Naive thymus-derived CD8-positive, alpha-beta T cell (primary cell): ENCODE results near the gene BANF1. TPM values are rescaled to one million over a fixed set of nuclear protein-coding genes. Genes with fewer than 3 reads are reported as not detected.

Experiments used
- ATAC-seq, 2 donors: fragments of 150-1000 bp; cut with Tn5 transposase in 1 of 2; sonication (Bioruptor Pico), chemical (Tn5 transposase) in 1 of 2; 1 replicate in 1 of 2; 2 replicates in 1 of 2; pipeline ENCODE4 v1.10.0; 2021; ENCODE audit warnings: mild to moderate bottlenecking in 2 of 2, moderate library complexity in 2 of 2
- POLR2A ChIA-PET: fragments of 350-600 bp; sonication (Branson Sonifier 250); formaldehyde crosslinking; loops from one replicate; lab custom pipeline; 2021; ENCODE audit warnings: antibody characterized with exemption; lab: Charles Lee
- DNase-seq, 10 donors: peaks; one replicate each; pipeline versions ENCODE4 v3.0.0 to v3.0.0-alpha.2; 2020 to 2022
- H3K27ac Mint-ChIP-seq, 10 donors: one replicate each; pipeline ENCODE4 v1.8.0; 2020 to 2022; ENCODE audit warnings: mild to moderate bottlenecking in 10 of 10, mixed read lengths in 10 of 10, moderate library complexity in 4 of 10, inconsistent platforms in 1 of 10
- H3K27me3 Mint-ChIP-seq, 5 donors: one replicate each; pipeline ENCODE4 v1.8.0; 2021 to 2022; ENCODE audit warnings: mixed read lengths in 5 of 5
- H3K36me3 Mint-ChIP-seq, 3 donors: one replicate each; pipeline ENCODE4 v1.8.0; 2020 to 2022; ENCODE audit warnings: mixed read lengths in 3 of 3, mild to moderate bottlenecking in 2 of 3, inconsistent platforms in 1 of 3
- H3K4me1 Mint-ChIP-seq, 4 donors: one replicate each; pipeline ENCODE4 v1.8.0; 2021 to 2022; ENCODE audit warnings: mixed read lengths in 4 of 4
- H3K4me3 Mint-ChIP-seq, 10 donors: one replicate each; pipeline ENCODE4 v1.8.0; 2020 to 2022; ENCODE audit warnings: mild to moderate bottlenecking in 10 of 10, mixed read lengths in 10 of 10, moderate library complexity in 6 of 10, inconsistent platforms in 1 of 10
- H3K9me3 Mint-ChIP-seq, 9 donors: one replicate each; pipeline ENCODE4 v1.8.0; 2020 to 2022; ENCODE audit warnings: mixed read lengths in 9 of 9, mild to moderate bottlenecking in 3 of 9, inconsistent platforms in 1 of 9, moderate library complexity in 1 of 9
- polyA plus RNA-seq, 3 donors: library from polyadenylated mRNA; unstranded; fragments of 300-500 nt; fragmentation: Illumina TruSeq; gene quantifications; one replicate each; pipeline ENCODE4 v1.2.3, GENCODE V29; 2021
- total RNA-seq, 8 experiments: library from RNA in 2 of 8; stranded (reverse) in 2 of 8; gene quantifications; one replicate each; pipeline ENCODE4 v1.2.3 and lab custom pipeline; 2021 to 2026

Gene BANF1
- total and polyA plus RNA-seq, 5 experiments from 2014 or later = 96.2 to 250 (median 225) TPM

GRCh38 chr11:65981101-65981740 is 21.1 kb upstream of the BANF1 start:
- H3K27me3 Mint-ChIP-seq = no peaks in the 10 kb centered on the region
- POLR2A ChIA-PET = interaction anchor here (0.9 to 1.3 kb wide), 3 partner anchors 9 to 97 kb away, joined by 4 to 5 read pairs (median 5); partner anchors contain the start of gene FIBP

GRCh38 chr11:65981972-65982823 is 20.1 kb upstream of the BANF1 start:
- peaks cover 0 to 25% (median 4%) of the 10 kb centered on the region in 3 donors for H3K36me3 Mint-ChIP-seq
- no peaks in the 10 kb centered on the region for H3K27me3 Mint-ChIP-seq
- DNase-seq = no peak
- no peak overlapping the region for H3K4me3 Mint-ChIP-seq
- no peak for ATAC-seq
- POLR2A ChIA-PET = interaction anchor here (0.6 to 1.4 kb wide), 4 partner anchors 10 to 94 kb away, joined by 3 to 5 read pairs (median 4); partner anchors contain the start of gene FIBP
- no peaks in the 10 kb centered on the region for H3K4me1 Mint-ChIP-seq
- no peaks in the 10 kb centered on the region for H3K9me3 Mint-ChIP-seq
- peak overlapping the region in 2 of 10 donors; percentile 53 to 81 for H3K27ac Mint-ChIP-seq

More at GRCh38 chr11:65981101-65981740, 21.1 kb upstream of the BANF1 start:
- Mint-ChIP-seq H3K4me1 (no peaks in the 10 kb centered on the region), H3K27ac (peak overlapping the region in 6 of 10 donors; percentile 33 to 86 (median 60)), H3K9me3 (no peaks in the 10 kb centered on the region), H3K36me3 (peaks cover 0 to 34% (median 4%) of the 10 kb centered on the region in 3 donors), H3K4me3 (no peak overlapping the region)
- DNase-seq = no peak
- ATAC-seq = peak in 1 of 2 donors; percentile 8

GRCh38 chr11:65982824-65983588 is 19.3 kb upstream of the BANF1 start:
- POLR2A ChIA-PET = interaction anchor here (1.4 kb wide), 1 partner anchor 9 kb away, joined by 3 read pairs; no protein-coding TSS in a partner anchor
- ATAC-seq (no peak), DNase-seq (no peak)
- Mint-ChIP-seq H3K4me3 (no peak overlapping the region), H3K9me3 (no peaks in the 10 kb centered on the region), H3K27ac (no peak overlapping the region), H3K4me1 (no peaks in the 10 kb centered on the region), H3K27me3 (no peaks in the 10 kb centered on the region), H3K36me3 (peaks cover 0 to 20% (median 4%) of the 10 kb centered on the region in 3 donors)

GRCh38 chr11:65983589-65983987 is 18.7 kb upstream of the BANF1 start:
- H3K27ac Mint-ChIP-seq = no peak overlapping the region
- ATAC-seq (no peak), DNase-seq (no peak)
- H3K27me3 Mint-ChIP-seq = no peaks in the 10 kb centered on the region
- H3K36me3 Mint-ChIP-seq = peaks cover 0 to 14% (median 4%) of the 10 kb centered on the region in 3 donors
- no peaks in the 10 kb centered on the region for H3K9me3 Mint-ChIP-seq
- no peak overlapping the region for H3K4me3 Mint-ChIP-seq
- H3K4me1 Mint-ChIP-seq = no peaks in the 10 kb centered on the region
- POLR2A ChIA-PET = interaction anchor here (1.4 kb wide), 1 partner anchor 9 kb away, joined by 3 read pairs; no protein-coding TSS in a partner anchor

GRCh38 chr11:65987336-65987735 is 15.0 kb upstream of the BANF1 start:
- Mint-ChIP-seq H3K27ac (no peak overlapping the region), H3K9me3 (no peaks in the 10 kb centered on the region), H3K4me1 (peaks cover 1 to 7% (median 5%) of the 10 kb centered on the region in 4 donors), H3K36me3 (peaks cover 0 to 2% (median 0%) of the 10 kb centered on the region in 3 donors), H3K4me3 (no peak overlapping the region), H3K27me3 (no peaks in the 10 kb centered on the region)
- DNase-seq (no peak), ATAC-seq (no peak)
- POLR2A ChIA-PET = interaction anchor here (0.6 to 1.3 kb wide), 3 partner anchors 27 to 99 kb away, joined by 3 read pairs; no protein-coding TSS in a partner anchor

GRCh38 chr11:65988791-65989592 is 13.3 kb upstream of the BANF1 start:
- no peak overlapping the region for H3K4me3 Mint-ChIP-seq
- DNase-seq = peak; percentile 70 to 96 (median 92)
- H3K9me3 Mint-ChIP-seq = no peaks in the 10 kb centered on the region
- H3K36me3 Mint-ChIP-seq = peaks cover 0 to 2% (median 0%) of the 10 kb centered on the region in 3 donors
- H3K27me3 Mint-ChIP-seq = no peaks in the 10 kb centered on the region
- H3K27ac Mint-ChIP-seq = peak overlapping the region in 9 of 10 donors; percentile 28 to 93 (median 76)
- H3K4me1 Mint-ChIP-seq = peaks cover 1 to 7% (median 5%) of the 10 kb centered on the region in 4 donors
- POLR2A ChIA-PET = interaction anchor here (0.5 to 2.4 kb wide), 11 partner anchors 14 to 302 kb away, joined by 3 to 9 read pairs (median 4); partner anchors contain the start of genes BANF1, CCDC85B, FIBP and KAT5
- ATAC-seq = peak; percentile 98 to 99

GRCh38 chr11:65992056-65992455 is 10.2 kb upstream of the BANF1 start:
- Mint-ChIP-seq H3K27ac (peak overlapping the region in 3 of 10 donors; percentile 21 to 47 (median 29)), H3K9me3 (no peaks in the 10 kb centered on the region), H3K4me1 (peaks cover 4 to 7% (median 6%) of the 10 kb centered on the region in 4 donors)

GRCh38 chr11:65997286-65997685 is 5.0 kb upstream of the BANF1 start:
- Mint-ChIP-seq H3K9me3 (no peaks in the 10 kb centered on the region), H3K27ac (peak overlapping the region in 7 of 10 donors; percentile 2 to 78 (median 19)), H3K27me3 (no peaks in the 10 kb centered on the region), H3K4me1 (peaks cover 18 to 42% (median 30%) of the 10 kb centered on the region in 4 donors), H3K4me3 (peak overlapping the region in 2 of 10 donors; percentile 9 to 22), H3K36me3 (peaks cover 3 to 64% (median 6%) of the 10 kb centered on the region in 3 donors)
- POLR2A ChIA-PET = interaction anchor here (0.6 to 0.7 kb wide), 2 partner anchors 130 to 243 kb away, joined by 4 to 7 read pairs; no protein-coding TSS in a partner anchor
- ATAC-seq (no peak), DNase-seq (peak in 1 of 10 donors; percentile 4)

More at GRCh38 chr11:65992056-65992455, 10.2 kb upstream of the BANF1 start:
- Mint-ChIP-seq H3K36me3 (peaks cover 0 to 24% (median 2%) of the 10 kb centered on the region in 3 donors), H3K27me3 (no peaks in the 10 kb centered on the region), H3K4me3 (no peak overlapping the region)
- POLR2A ChIA-PET = interaction anchor here (1.0 to 1.4 kb wide), 2 partner anchors 9 kb away, joined by 3 read pairs; no protein-coding TSS in a partner anchor
- no peak for DNase-seq
- no peak for ATAC-seq

- DNase-seq (peak in 1 of 10 donors; percentile 80), ATAC-seq (peak; percentile 68 to 79)
- Mint-ChIP-seq H3K27me3 (no peaks in the 10 kb centered on the region), H3K4me1 (peaks cover 13 to 49% (median 47%) of the 10 kb centered on the region in 4 donors), H3K27ac (peak overlapping the region; percentile 98 to 100 (median 99)), H3K4me3 (peak overlapping the region; percentile 98 to 100 (median 99)), H3K36me3 (peaks cover 6 to 56% (median 6%) of the 10 kb centered on the region in 3 donors), H3K9me3 (no peaks in the 10 kb centered on the region)
- POLR2A ChIA-PET = interaction anchor here (0.7 to 2.1 kb wide), 24 partner anchors 9 to 462 kb away, joined by 3 to 30 read pairs (median 4); partner anchors contain the start of genes CCDC85B, CFL1, CST6 and FIBP
Measured at GRCh38 chr11:66002648-66003225, 434 bp downstream of the BANF1 start.

GRCh38 chr11:66003291-66003690 is 988 bp downstream of the BANF1 start:
- peak in 1 of 10 donors; percentile 62 for DNase-seq
- POLR2A ChIA-PET = interaction anchor here (0.7 to 2.1 kb wide), 11 partner anchors 17 to 292 kb away, joined by 3 to 30 read pairs (median 5); partner anchors contain the start of genes CCDC85B, CFL1, KAT5 and MUS81
- Mint-ChIP-seq H3K9me3 (no peaks in the 10 kb centered on the region), H3K36me3 (peaks cover 5 to 50% (median 6%) of the 10 kb centered on the region in 3 donors), H3K4me1 (peaks cover 12 to 47% (median 45%) of the 10 kb centered on the region in 4 donors), H3K4me3 (peak overlapping the region; percentile 81 to 100 (median 98)), H3K27me3 (no peaks in the 10 kb centered on the region), H3K27ac (peak overlapping the region; percentile 66 to 99 (median 89))
- ATAC-seq = no peak
